Measurements from ENCODE around the gene ABR.

Gene ABR

GRCh38 chr17:1197781-1198490 is 18.2 kb upstream of the ABR start:
- H3K4me3 ChIP-seq, result peak overlapping the region in 8 of 10 experiments; percentile 34 to 59 (median 47); a peak in 15 of 20 replicates
- H3K27ac ChIP-seq, result peak overlapping the region; percentile 89 to 100 (median 97)
- peaks cover 0 to 6% (median 0%) of the 10 kb centered on the region in 11 experiments; a peak in 2 of 22 replicates for H3K36me3 ChIP-seq
- H3K4me1 ChIP-seq, result peaks cover 52 to 99% (median 97%) of the 10 kb centered on the region in 10 experiments
- peaks cover 0 to 14% (median 0%) of the 10 kb centered on the region in 11 experiments; a peak in 8 of 22 replicates for H3K9me3 ChIP-seq (replicated peaks in 1 of 11)
- H4K20me1 ChIP-seq, result peaks cover 0 to 26% (median 0%) of the 10 kb centered on the region in 11 experiments; a peak in 4 of 22 replicates
- peaks cover 0 to 22% (median 0%) of the 10 kb centered on the region in 11 experiments; a peak in 4 of 22 replicates for H3K27me3 ChIP-seq
- H3K9ac ChIP-seq, result peak overlapping the region; percentile 81 to 96 (median 91)
- TF ChIP-seq Cebpa-rat (IDR thresholded peaks at IDR 0.05), result peak in 4 of 11 experiments; percentile 16 to 67 (median 48); a peak in 9 of 22 replicates
- peak overlapping the region; percentile 76 to 97 (median 92) for H3K4me2 ChIP-seq

GRCh38 chr17:1197379-1197778 is 17.6 kb upstream of the ABR start:
- Histone ChIP-seq H3K4me2 (peak overlapping the region; percentile 76 to 97 (median 92)), H4K20me1 (peaks cover 0 to 31% (median 0%) of the 10 kb centered on the region in 11 experiments; a peak in 4 of 22 replicates), H3K4me1 (peaks cover 52 to 99% (median 97%) of the 10 kb centered on the region in 10 experiments), H3K27ac (peak overlapping the region; percentile 89 to 100 (median 97)), H3K9ac (peak overlapping the region; percentile 81 to 96 (median 91)), H3K36me3 (peaks cover 0 to 3% (median 0%) of the 10 kb centered on the region in 11 experiments; a peak in 1 of 22 replicates), H3K27me3 (peaks cover 0 to 21% (median 0%) of the 10 kb centered on the region in 11 experiments; a peak in 4 of 22 replicates), H3K4me3 (peak overlapping the region in 8 of 10 experiments; percentile 34 to 59 (median 47); a peak in 16 of 20 replicates), H3K9me3 (replicated peaks in 1 of 11) (peaks cover 0 to 14% (median 0%) of the 10 kb centered on the region in 11 experiments; a peak in 7 of 22 replicates)
- TF ChIP-seq Cebpa-rat (IDR thresholded peaks at IDR 0.05), result peak; percentile 83 to 99 (median 98)

GRCh38 chr17:1196946-1197345 is 17.2 kb upstream of the ABR start:
- H4K20me1 ChIP-seq, result peaks cover 0 to 31% (median 0%) of the 10 kb centered on the region in 11 experiments; a peak in 4 of 22 replicates
- H3K9ac ChIP-seq, result peak overlapping the region; percentile 81 to 96 (median 91)
- H3K27ac ChIP-seq, result peak overlapping the region; percentile 89 to 100 (median 97)
- peaks cover 0 to 14% (median 0%) of the 10 kb centered on the region in 11 experiments; a peak in 7 of 22 replicates for H3K9me3 ChIP-seq (replicated peaks in 1 of 11)
- H3K4me3 ChIP-seq, result peak overlapping the region in 7 of 10 experiments; percentile 34 to 59 (median 48); a peak in 11 of 20 replicates
- H3K4me1 ChIP-seq, result peaks cover 52 to 99% (median 97%) of the 10 kb centered on the region in 10 experiments
- no peak for TF ChIP-seq Cebpa-rat (IDR thresholded peaks at IDR 0.05)
- no peaks in the 10 kb centered on the region; a peak in 1 of 22 replicates for H3K36me3 ChIP-seq
- peak overlapping the region; percentile 76 to 97 (median 92) for H3K4me2 ChIP-seq
- H3K27me3 ChIP-seq, result peaks cover 0 to 17% (median 0%) of the 10 kb centered on the region in 11 experiments; a peak in 3 of 22 replicates

- peak overlapping the region in 9 of 11 experiments; percentile 2 to 97 (median 88); a peak in 16 of 22 replicates for H3K4me2 ChIP-seq
- H3K4me1 ChIP-seq, result peaks cover 18 to 98% (median 90%) of the 10 kb centered on the region in 10 experiments
- peaks cover 0 to 6% (median 0%) of the 10 kb centered on the region in 11 experiments; a peak in 1 of 22 replicates for H3K27me3 ChIP-seq
Observed at GRCh38 chr17:1192911-1193699, 13.3 kb upstream of the ABR start.

GRCh38 chr17:1190751-1191331 is 11.1 kb upstream of the ABR start:
- peak overlapping the region; percentile 11 to 97 (median 48); a peak in 18 of 22 replicates for H3K4me2 ChIP-seq
- peak overlapping the region in 1 of 11 experiments; percentile 42; a peak in 2 of 22 replicates for H3K9ac ChIP-seq
- peaks cover 15 to 100% (median 89%) of the 10 kb centered on the region in 10 experiments for H3K4me1 ChIP-seq
- H3K36me3 ChIP-seq, result no peaks in the 10 kb centered on the region; a peak in 1 of 22 replicates
- peak overlapping the region in 7 of 11 experiments; percentile 9 to 48 (median 34); a peak in 13 of 22 replicates for H3K27ac ChIP-seq
- H3K4me3 ChIP-seq, result no peak overlapping the region
- H3K27me3 ChIP-seq, result peaks cover 0 to 13% (median 0%) of the 10 kb centered on the region in 11 experiments; a peak in 2 of 22 replicates
- peaks cover 0 to 5% (median 0%) of the 10 kb centered on the region in 11 experiments; a peak in 6 of 22 replicates for H3K9me3 ChIP-seq (replicated peaks in 1 of 11)
- H4K20me1 ChIP-seq, result peaks cover 0 to 53% (median 12%) of the 10 kb centered on the region in 11 experiments; a peak in 16 of 22 replicates
- TF ChIP-seq Cebpa-rat (IDR thresholded peaks at IDR 0.05), result no peak

More at GRCh38 chr17:1192911-1193699, 13.3 kb upstream of the ABR start:
- H4K20me1 ChIP-seq, result peaks cover 0 to 42% (median 0%) of the 10 kb centered on the region in 11 experiments; a peak in 6 of 22 replicates
- no peak overlapping the region for H3K4me3 ChIP-seq
- H3K9me3 ChIP-seq (replicated peaks in 1 of 11), result peaks cover 0 to 14% (median 0%) of the 10 kb centered on the region in 11 experiments; a peak in 7 of 22 replicates
- H3K9ac ChIP-seq, result peak overlapping the region in 5 of 11 experiments; percentile 1 to 36 (median 20); a peak in 6 of 22 replicates
- no peaks in the 10 kb centered on the region; a peak in 1 of 22 replicates for H3K36me3 ChIP-seq
- peak overlapping the region in 7 of 11 experiments; percentile 20 to 99 (median 45); a peak in 11 of 22 replicates for H3K27ac ChIP-seq
- no peak for TF ChIP-seq Cebpa-rat (IDR thresholded peaks at IDR 0.05)

- peaks cover 0 to 13% (median 0%) of the 10 kb centered on the region in 11 experiments; a peak in 4 of 22 replicates for H3K27me3 ChIP-seq
- no peaks in the 10 kb centered on the region for H3K36me3 ChIP-seq
- H3K4me2 ChIP-seq, result peak overlapping the region in 7 of 11 experiments; percentile 12 to 97 (median 73); a peak in 13 of 22 replicates
- no peak for TF ChIP-seq Cebpa-rat (IDR thresholded peaks at IDR 0.05)
- peaks cover 27 to 100% (median 86%) of the 10 kb centered on the region in 10 experiments for H3K4me1 ChIP-seq
- H3K9ac ChIP-seq, result peak overlapping the region in 3 of 11 experiments; percentile 18 to 62 (median 49); a peak in 8 of 22 replicates
- peak overlapping the region in 7 of 11 experiments; percentile 12 to 63 (median 30); a peak in 9 of 22 replicates for H3K27ac ChIP-seq
- H4K20me1 ChIP-seq, result peaks cover 0 to 68% (median 13%) of the 10 kb centered on the region in 11 experiments; a peak in 16 of 22 replicates
- H3K9me3 ChIP-seq (replicated peaks in 1 of 11), result no peaks in the 10 kb centered on the region
- H3K4me3 ChIP-seq, result 0 out of 20 replicates have a peak overlapping the region, but pooled peaks of 1 of the 10 experiments have one; percentile 7
Observed at GRCh38 chr17:1188812-1189504, 9.2 kb upstream of the ABR start.
